B cell (primary cell): ENCODE measurements around the gene EIF3B. TPM values are rescaled to one million over a fixed set of nuclear protein-coding genes. Genes with fewer than 3 reads are reported as not detected.

Source experiments
- ATAC-seq: fragments of 200-7000 bp; cut with Tn5 transposase; one replicate; pipeline ENCODE4 v1.10.0; 2021; ENCODE audit warnings: low read depth, mild to moderate bottlenecking, moderate number of reproducible peaks, moderate library complexity
- CTCF ChIA-PET: fragments of 350-600 bp; sonication (Branson Sonifier 250); formaldehyde crosslinking; loops from one replicate; lab custom pipeline; 2021; ENCODE audit warnings: antibody characterized with exemption, inconsistent platforms; lab: Charles Lee
- POLR2A ChIA-PET: fragments of 350-600 bp; sonication (Branson Sonifier 250); formaldehyde crosslinking; loops from one replicate; lab custom pipeline; 2021; ENCODE audit warnings: antibody characterized with exemption; lab: Charles Lee
- DNase-seq: peaks from one replicate; pipeline ENCODE4 v3.0.0; 2013
- H2AFZ ChIP-seq: 2 replicates; pipeline ENCODE4 v1.6.1; 2012; ENCODE audit warnings: mild to moderate bottlenecking, low read depth, low read length; ENCODE audit not compliant: insufficient read depth, poor library complexity, severe bottlenecking
- H3K27ac ChIP-seq, 2 donors: 1 replicate in 1 of 2; 2 replicates in 1 of 2; pipeline ENCODE4 v1.5.1; 2012 to 2013; ENCODE audit warnings: low read length in 2 of 2, mild to moderate bottlenecking in 2 of 2, moderate library complexity in 1 of 2
- H3K27me3 ChIP-seq, 4 experiments: fragments of 200-600 bp in 1 of 4; sonication (generic) in 1 of 4; replicated peaks in 1 of 4; 1 replicate in 2 of 4; 2 replicates in 2 of 4; pipeline versions ENCODE4 v1.6.1 to v1.7.0; 2013 to 2016; ENCODE audit warnings: low read length in 3 of 4, mild to moderate bottlenecking in 2 of 4, mixed read lengths in 1 of 4, moderate library complexity in 1 of 4; ENCODE audit not compliant: insufficient read depth in 4 of 4, control insufficient read depth in 3 of 4; ENCODE audit errors: control extremely low read depth in 1 of 4
- H3K36me3 ChIP-seq, 2 experiments: replicated peaks in 1 of 2; 1 replicate in 1 of 2; 2 replicates in 1 of 2; pipeline versions ENCODE4 v1.6.1 to v1.7.1; 2013; ENCODE audit warnings: low read length in 1 of 2; ENCODE audit not compliant: insufficient read depth in 2 of 2, control insufficient read depth in 1 of 2; ENCODE audit errors: control extremely low read depth in 1 of 2, extremely low read depth in 1 of 2
- H3K4me1 ChIP-seq, 2 donors: fragments of 200-600 bp in 1 of 2; sonication (generic) in 1 of 2; 1 replicate in 1 of 2; 2 replicates in 1 of 2; pipeline versions ENCODE4 v1.5.1 to v1.6.1; 2013 to 2017; ENCODE audit warnings: low read length in 2 of 2; ENCODE audit not compliant: control insufficient read depth in 2 of 2, insufficient read depth in 2 of 2
- H3K4me2 ChIP-seq: replicated peaks from 2 replicates; pipeline ENCODE3; 2012; ENCODE audit warnings: mild to moderate bottlenecking, low read depth, low read length; ENCODE audit not compliant: poor library complexity, severe bottlenecking
- H3K4me3 ChIP-seq, 5 experiments: fragments of 200-600 bp in 1 of 5; sonication (generic) in 1 of 5; 1 replicate in 3 of 5; 2 replicates in 2 of 5; pipeline versions ENCODE4 v1.5.1 to v1.7.0; 2011 to 2016; ENCODE audit warnings: low read length in 4 of 5, mild to moderate bottlenecking in 4 of 5, low read depth in 2 of 5, control low read depth in 1 of 5, moderate library complexity in 1 of 5; ENCODE audit not compliant: insufficient read depth in 1 of 5; ENCODE audit errors: control extremely low read depth in 1 of 5, extremely low read depth in 1 of 5
- H3K79me2 ChIP-seq: fragments of 200-600 bp; sonication (generic); one replicate; pipeline ENCODE4 v1.6.0; 2016; ENCODE audit warnings: low read length; ENCODE audit not compliant: control insufficient read depth, insufficient read depth
- H3K9ac ChIP-seq: fragments of 200-600 bp; sonication (generic); 2 replicates; pipeline ENCODE4 v1.6.1; 2017; ENCODE audit warnings: mild to moderate bottlenecking, low read length, moderate library complexity
- H3K9me3 ChIP-seq, 3 donors: one replicate each; pipeline versions ENCODE4 v1.6.1 to v1.7.1; 2013; ENCODE audit warnings: low read length in 2 of 3; ENCODE audit not compliant: control insufficient read depth in 2 of 3, insufficient read depth in 1 of 3; ENCODE audit errors: control extremely low read depth in 1 of 3
- H4K20me1 ChIP-seq: 2 replicates; pipeline ENCODE4 v1.6.0; 2012; ENCODE audit warnings: mild to moderate bottlenecking, low read length; ENCODE audit not compliant: insufficient read depth, control insufficient read depth, poor library complexity, severe bottlenecking
- H3K27ac Mint-ChIP-seq: one replicate; pipeline ENCODE4 v1.8.0; 2021; ENCODE audit warnings: mixed read lengths
- H3K27me3 Mint-ChIP-seq: one replicate; pipeline ENCODE4 v1.8.0; 2021; ENCODE audit warnings: mixed read lengths
- H3K4me1 Mint-ChIP-seq: one replicate; pipeline ENCODE4 v1.8.0; 2021; ENCODE audit warnings: mixed read lengths
- H3K4me3 Mint-ChIP-seq: one replicate; pipeline ENCODE4 v1.8.0; 2021; ENCODE audit warnings: mixed read lengths
- H3K9me3 Mint-ChIP-seq: one replicate; pipeline ENCODE4 v1.8.0; 2022; ENCODE audit warnings: mixed read lengths; ENCODE audit not compliant: insufficient read depth
- EZH2 ChIP-seq: IDR thresholded peaks from 2 replicates; pipeline ENCODE4 v1.6.1; 2012; ENCODE audit warnings: borderline replicate concordance, low read depth, mild to moderate bottlenecking, moderate library complexity, low read length; ENCODE audit not compliant: insufficient read depth, poor library complexity, severe bottlenecking
- WGBS: methylation state at CpG from one replicate; pipeline ENCODE4 v1.1.5; 2013; ENCODE audit warnings: missing lambda C conversion rate; ENCODE audit not compliant: insufficient coverage; 5-methylcytosine and 5-hydroxymethylcytosine counted together
- intact Hi-C: fragments of 100-400 bp; cut with micrococcal nuclease; formaldehyde crosslinking; loops from one replicate; pipeline ENCODE4 v1.10.0; 2022
- polyA plus RNA-seq: library from polyadenylated mRNA; depleted of rRNA; stranded (reverse); fragments of >200 nt; gene quantifications from 2 replicates; pipeline ENCODE4 v1.2.3, GENCODE V29; 2012
- total RNA-seq, 2 donors: library from RNA; stranded (reverse); fragments of 120-200 nt in 1 of 2; gene quantifications; 1 replicate in 1 of 2; 2 replicates in 1 of 2; pipeline versions ENCODE4 v1.2.3 to v1.2.4, GENCODE V29; 2013 to 2022
- TF ChIP-seq, protein P1 (sequence below): fragments of 200-600 bp; IDR thresholded peaks from one replicate; pipeline ENCODE4 v1.8.0; 2022; ENCODE audit warnings: antibody characterized with exemption, mild to moderate bottlenecking

EIF3B gene
- total and polyA plus RNA-seq, 2 donors (not counting 1 experiment from before 2014, with no cell fraction given): 69.3 to 152 TPM

DNA sequence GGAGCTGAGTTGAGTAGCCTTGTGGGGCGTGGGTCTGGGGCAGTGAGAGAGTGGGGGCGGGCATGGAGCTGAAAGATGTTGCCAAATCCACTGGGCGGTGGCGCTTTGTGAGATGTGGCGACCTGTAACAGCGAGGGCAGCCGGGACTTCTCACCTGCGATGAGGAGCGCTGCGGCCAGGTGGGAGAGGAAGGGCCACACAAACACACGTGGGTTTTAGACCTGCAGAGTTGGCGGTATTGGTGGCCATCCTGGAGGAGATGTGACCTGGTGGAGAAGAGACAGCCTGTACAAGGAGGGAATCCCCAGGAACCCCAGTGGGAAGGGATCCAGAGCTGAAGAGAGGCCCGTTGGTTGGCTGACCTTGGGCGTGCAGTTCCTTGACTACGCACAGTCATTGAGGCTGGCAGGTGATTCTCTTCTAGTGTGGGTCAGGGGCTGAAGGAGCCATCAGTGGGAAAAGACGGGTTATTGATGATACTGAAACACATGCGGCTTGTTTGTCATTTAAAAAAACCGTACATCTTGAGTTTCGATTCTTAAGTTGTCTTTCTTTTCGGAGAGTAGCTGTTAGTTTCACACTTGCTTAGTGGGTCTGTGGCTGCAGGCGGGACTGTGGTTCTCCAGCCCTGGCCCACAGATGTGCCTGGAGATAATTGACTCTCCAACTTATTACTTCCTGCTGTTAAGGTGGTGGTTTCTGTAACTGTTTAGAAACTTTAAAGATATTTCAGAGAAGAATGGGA is 51.1 kb downstream of the EIF3B start:
- H3K9me3 Mint-ChIP-seq: no peaks in the 10 kb centered on the region
- H3K4me1 Mint-ChIP-seq: peaks cover 61% of the 10 kb centered on the region
- TF ChIP-seq, protein P1, sequence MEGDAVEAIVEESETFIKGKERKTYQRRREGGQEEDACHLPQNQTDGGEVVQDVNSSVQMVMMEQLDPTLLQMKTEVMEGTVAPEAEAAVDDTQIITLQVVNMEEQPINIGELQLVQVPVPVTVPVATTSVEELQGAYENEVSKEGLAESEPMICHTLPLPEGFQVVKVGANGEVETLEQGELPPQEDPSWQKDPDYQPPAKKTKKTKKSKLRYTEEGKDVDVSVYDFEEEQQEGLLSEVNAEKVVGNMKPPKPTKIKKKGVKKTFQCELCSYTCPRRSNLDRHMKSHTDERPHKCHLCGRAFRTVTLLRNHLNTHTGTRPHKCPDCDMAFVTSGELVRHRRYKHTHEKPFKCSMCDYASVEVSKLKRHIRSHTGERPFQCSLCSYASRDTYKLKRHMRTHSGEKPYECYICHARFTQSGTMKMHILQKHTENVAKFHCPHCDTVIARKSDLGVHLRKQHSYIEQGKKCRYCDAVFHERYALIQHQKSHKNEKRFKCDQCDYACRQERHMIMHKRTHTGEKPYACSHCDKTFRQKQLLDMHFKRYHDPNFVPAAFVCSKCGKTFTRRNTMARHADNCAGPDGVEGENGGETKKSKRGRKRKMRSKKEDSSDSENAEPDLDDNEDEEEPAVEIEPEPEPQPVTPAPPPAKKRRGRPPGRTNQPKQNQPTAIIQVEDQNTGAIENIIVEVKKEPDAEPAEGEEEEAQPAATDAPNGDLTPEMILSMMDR: no peak
- TF ChIP-seq EZH2: no peak
- WGBS: 27% methylated on average over 19 of the region's 21 CpGs
- POLR2A ChIA-PET: interaction anchor here (0.8 to 1.0 kb wide), 3 partner anchors 51 to 164 kb away, joined by 3 to 7 read pairs (median 3); partner anchors contain the start of genes EIF3B, MRM2 and NUDT1
- Histone ChIP-seq H3K36me3 (no peaks in the 10 kb centered on the region), H3K4me3 (peak overlapping the region in 4 of 5 experiments; percentile 7 to 42 (median 26)), H3K9ac (no peak overlapping the region), H4K20me1 (no peaks in the 10 kb centered on the region), H3K9me3 (peaks cover 0 to 3% (median 0%) of the 10 kb centered on the region in 3 donors), H3K79me2 (peaks cover 36% of the 10 kb centered on the region), H3K27ac (peak overlapping the region; percentile 49 to 65), H2AFZ (peak overlapping the region; percentile 39), H3K4me1 (peaks cover 42 to 65% of the 10 kb centered on the region in 2 donors), H3K4me2 (peak overlapping the region; percentile 99), H3K27me3 (no peaks in the 10 kb centered on the region)
- H3K27me3 Mint-ChIP-seq: no peaks in the 10 kb centered on the region
- ATAC-seq: peak; percentile 9
- peak; percentile 73 for DNase-seq
- CTCF ChIA-PET: interaction anchor here (1.2 to 1.7 kb wide), 4 partner anchors 46 to 304 kb away, joined by 3 to 6 read pairs (median 3); no protein-coding TSS in a partner anchor
- peak overlapping the region; percentile 82 for H3K4me3 Mint-ChIP-seq
- intact Hi-C loops: loop anchor here (5.0 kb wide), 1 partner anchor 168 kb away; no protein-coding TSS in a partner anchor
- peak overlapping the region; percentile 86 for H3K27ac Mint-ChIP-seq
